ENCODE results near the gene FADS2.

- TF ChIP-seq EZH2phosphoT487 (IDR thresholded peaks at IDR 0.05; ENCODE audit: low read length) (no peak), CTCF (IDR thresholded peaks at IDR 0.05; ENCODE audit: low read length) (no peak)
Measured at GRCh38 chr11:61874853-61875252, 46.8 kb downstream of the FADS2 start.
